ENCODE data around the gene AGT.

Gene AGT

DNA sequence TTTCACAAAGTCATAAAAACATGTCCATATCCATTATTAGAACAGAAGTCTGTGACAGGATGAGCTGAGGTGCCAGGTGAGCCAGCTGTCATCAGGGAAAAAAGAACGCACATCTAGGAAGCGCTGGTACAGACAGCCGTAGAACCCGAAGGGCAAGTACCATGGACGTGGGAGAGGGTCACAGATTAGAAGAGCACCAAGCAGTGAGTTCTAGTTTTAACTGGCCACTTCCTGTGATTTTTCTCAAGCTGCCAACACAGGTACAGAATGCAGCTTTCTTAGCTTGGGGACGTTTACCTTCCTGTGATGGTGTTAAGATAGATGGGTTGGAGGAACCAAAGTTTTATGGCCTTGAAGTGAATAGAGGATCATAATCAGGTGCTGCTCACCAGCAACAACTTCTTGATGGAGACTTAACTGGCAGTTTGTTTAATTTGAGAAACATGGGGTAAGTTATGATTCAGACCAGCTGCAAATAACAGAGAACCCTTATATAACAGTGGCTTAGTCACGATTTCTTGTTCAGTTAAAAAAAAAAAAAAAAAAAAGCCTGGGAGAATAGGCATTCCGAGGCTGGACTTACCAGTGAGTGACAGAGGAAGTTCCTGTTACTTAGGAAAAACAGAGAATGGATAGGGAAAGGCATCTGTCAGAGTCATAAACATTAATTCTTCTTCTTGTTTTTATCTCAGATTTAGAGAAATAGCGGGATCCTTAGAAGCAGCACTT is 30.9 kb downstream of the AGT start:
- no peak for TF ChIP-seq GABPA (IDR thresholded peaks at IDR 0.05; ENCODE audit: low read depth)
- Histone ChIP-seq H3K4me3 (replicated peaks; ENCODE audit: insufficient read depth, low read length) (no peak overlapping the region), H3K27ac (replicated peaks) (no peak overlapping the region), H3K27me3 (ENCODE audit: insufficient read depth, poor library complexity, severe bottlenecking) (no peaks in the 10 kb centered on the region)
- no peak for DNase-seq (ENCODE audit: low read depth in 1 of 2, low spot score in 1 of 2)

DNA sequence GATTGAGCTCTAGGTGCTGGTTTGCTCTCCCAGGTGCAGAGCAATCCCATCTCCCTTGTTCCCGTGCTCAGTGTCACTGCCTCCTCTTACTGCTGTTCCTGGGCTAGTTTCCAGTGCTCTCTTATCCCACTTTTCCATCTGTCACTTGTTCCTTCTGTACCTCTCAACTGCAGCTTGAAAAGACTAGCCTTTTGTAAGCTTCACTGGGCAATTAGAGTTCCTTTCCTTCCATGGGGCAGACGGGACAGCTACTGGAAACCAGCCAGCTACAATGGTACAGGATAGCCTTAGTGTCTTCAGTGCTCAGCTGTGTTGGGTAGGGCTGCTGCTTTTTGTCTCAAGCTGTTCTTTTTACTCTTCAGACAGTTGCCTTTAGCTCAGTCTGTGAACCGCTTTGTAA is 31.6 kb downstream of the AGT start:
- no peak overlapping the region for H3K27ac ChIP-seq (replicated peaks)
- TF ChIP-seq GABPA (IDR thresholded peaks at IDR 0.05; ENCODE audit: low read depth), result no peak
- TF ChIP-seq SPI1 (IDR thresholded peaks at IDR 0.05; ENCODE audit: borderline replicate concordance, low read depth), result no peak
- no peak for TF ChIP-seq POLR2AphosphoS5 (IDR thresholded peaks at IDR 0.05; ENCODE audit: low read depth)
- TF ChIP-seq, protein P1, sequence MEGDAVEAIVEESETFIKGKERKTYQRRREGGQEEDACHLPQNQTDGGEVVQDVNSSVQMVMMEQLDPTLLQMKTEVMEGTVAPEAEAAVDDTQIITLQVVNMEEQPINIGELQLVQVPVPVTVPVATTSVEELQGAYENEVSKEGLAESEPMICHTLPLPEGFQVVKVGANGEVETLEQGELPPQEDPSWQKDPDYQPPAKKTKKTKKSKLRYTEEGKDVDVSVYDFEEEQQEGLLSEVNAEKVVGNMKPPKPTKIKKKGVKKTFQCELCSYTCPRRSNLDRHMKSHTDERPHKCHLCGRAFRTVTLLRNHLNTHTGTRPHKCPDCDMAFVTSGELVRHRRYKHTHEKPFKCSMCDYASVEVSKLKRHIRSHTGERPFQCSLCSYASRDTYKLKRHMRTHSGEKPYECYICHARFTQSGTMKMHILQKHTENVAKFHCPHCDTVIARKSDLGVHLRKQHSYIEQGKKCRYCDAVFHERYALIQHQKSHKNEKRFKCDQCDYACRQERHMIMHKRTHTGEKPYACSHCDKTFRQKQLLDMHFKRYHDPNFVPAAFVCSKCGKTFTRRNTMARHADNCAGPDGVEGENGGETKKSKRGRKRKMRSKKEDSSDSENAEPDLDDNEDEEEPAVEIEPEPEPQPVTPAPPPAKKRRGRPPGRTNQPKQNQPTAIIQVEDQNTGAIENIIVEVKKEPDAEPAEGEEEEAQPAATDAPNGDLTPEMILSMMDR (IDR thresholded peaks at IDR 0.05; ENCODE audit: insufficient read depth, low read length), result no peak
- TF ChIP-seq, protein P2, sequence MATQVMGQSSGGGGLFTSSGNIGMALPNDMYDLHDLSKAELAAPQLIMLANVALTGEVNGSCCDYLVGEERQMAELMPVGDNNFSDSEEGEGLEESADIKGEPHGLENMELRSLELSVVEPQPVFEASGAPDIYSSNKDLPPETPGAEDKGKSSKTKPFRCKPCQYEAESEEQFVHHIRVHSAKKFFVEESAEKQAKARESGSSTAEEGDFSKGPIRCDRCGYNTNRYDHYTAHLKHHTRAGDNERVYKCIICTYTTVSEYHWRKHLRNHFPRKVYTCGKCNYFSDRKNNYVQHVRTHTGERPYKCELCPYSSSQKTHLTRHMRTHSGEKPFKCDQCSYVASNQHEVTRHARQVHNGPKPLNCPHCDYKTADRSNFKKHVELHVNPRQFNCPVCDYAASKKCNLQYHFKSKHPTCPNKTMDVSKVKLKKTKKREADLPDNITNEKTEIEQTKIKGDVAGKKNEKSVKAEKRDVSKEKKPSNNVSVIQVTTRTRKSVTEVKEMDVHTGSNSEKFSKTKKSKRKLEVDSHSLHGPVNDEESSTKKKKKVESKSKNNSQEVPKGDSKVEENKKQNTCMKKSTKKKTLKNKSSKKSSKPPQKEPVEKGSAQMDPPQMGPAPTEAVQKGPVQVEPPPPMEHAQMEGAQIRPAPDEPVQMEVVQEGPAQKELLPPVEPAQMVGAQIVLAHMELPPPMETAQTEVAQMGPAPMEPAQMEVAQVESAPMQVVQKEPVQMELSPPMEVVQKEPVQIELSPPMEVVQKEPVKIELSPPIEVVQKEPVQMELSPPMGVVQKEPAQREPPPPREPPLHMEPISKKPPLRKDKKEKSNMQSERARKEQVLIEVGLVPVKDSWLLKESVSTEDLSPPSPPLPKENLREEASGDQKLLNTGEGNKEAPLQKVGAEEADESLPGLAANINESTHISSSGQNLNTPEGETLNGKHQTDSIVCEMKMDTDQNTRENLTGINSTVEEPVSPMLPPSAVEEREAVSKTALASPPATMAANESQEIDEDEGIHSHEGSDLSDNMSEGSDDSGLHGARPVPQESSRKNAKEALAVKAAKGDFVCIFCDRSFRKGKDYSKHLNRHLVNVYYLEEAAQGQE (IDR thresholded peaks at IDR 0.05; ENCODE audit: insufficient replicate concordance, low read depth), result no peak
- no peak for DNase-seq (ENCODE audit: low read depth in 1 of 2, low spot score in 1 of 2)
- no peaks in the 10 kb centered on the region for H3K27me3 ChIP-seq (ENCODE audit: insufficient read depth, poor library complexity, severe bottlenecking)
- H3K4me3 ChIP-seq (replicated peaks; ENCODE audit: insufficient read depth, low read length), result no peak overlapping the region

DNA sequence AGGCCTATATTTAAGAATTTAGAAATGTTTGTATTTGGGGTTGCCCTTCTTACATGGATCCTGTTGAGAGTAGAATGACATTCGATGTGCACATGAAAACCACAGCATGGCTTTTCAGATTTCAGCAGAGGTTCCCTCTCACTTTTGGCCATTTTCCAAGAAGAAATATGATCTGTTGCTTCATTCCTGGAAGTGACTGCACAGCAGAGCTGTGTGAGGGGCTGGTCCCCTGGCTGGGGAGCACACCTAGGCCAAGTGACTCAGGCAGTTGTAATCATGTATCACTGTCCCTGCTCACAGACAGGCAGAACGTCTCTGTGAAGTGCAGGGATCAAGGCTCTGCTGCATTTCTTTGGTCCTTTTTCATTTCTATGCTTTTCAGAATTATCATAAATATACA is 32.3 kb downstream of the AGT start:
- Histone ChIP-seq H3K4me3 (replicated peaks; ENCODE audit: insufficient read depth, low read length) (no peak overlapping the region), H3K27me3 (ENCODE audit: insufficient read depth, poor library complexity, severe bottlenecking) (no peaks in the 10 kb centered on the region), H3K27ac (replicated peaks) (no peak overlapping the region)
- TF ChIP-seq GABPA (IDR thresholded peaks at IDR 0.05; ENCODE audit: low read depth) (no peak), POLR2AphosphoS5 (IDR thresholded peaks at IDR 0.05; ENCODE audit: low read depth) (no peak), SPI1 (IDR thresholded peaks at IDR 0.05; ENCODE audit: borderline replicate concordance, low read depth) (no peak)
- TF ChIP-seq, protein P2 (IDR thresholded peaks at IDR 0.05; ENCODE audit: insufficient replicate concordance, low read depth), result no peak
- TF ChIP-seq, protein P1 (IDR thresholded peaks at IDR 0.05; ENCODE audit: insufficient read depth, low read length), result no peak
- DNase-seq (ENCODE audit: low read depth in 1 of 2, low spot score in 1 of 2), result no peak

DNA sequence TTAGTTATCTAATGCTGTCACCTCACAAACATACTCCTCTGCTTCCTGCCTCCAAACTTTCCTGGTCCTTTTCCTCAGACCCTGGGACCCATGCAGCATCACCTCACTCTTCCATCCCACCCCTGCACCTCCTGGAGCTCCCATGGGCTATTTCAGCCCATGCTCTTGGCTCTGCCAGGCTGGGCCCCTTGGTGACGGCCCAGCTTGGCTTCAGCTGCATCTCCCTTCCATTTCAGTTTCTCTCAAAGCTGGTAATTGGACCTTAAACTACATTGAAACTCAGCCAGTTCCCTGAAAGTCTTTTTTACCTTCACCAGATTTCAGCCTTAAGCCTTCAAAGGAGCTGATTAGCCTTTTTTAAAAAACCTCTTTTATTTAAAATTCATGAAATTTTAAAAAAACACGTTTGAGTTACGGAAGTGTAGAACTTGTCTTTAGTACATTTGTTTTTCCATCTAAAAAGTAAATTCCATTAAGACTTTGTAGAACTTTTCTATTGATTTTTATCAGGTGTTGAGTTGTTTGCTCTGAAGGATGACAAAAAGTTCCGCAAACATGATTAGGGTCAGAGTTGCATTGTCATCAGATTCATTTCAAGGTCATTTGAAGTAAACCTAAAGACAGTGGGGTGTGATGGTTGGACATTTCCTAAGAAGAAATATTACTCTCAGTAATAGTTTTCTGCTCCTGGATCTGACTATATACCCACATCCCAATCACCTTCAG is 33.5 kb downstream of the AGT start:
- TF ChIP-seq GABPA (IDR thresholded peaks at IDR 0.05; ENCODE audit: low read depth), result no peak
- TF ChIP-seq, protein P2 (IDR thresholded peaks at IDR 0.05; ENCODE audit: insufficient replicate concordance, low read depth), result no peak
- TF ChIP-seq, protein P1 (IDR thresholded peaks at IDR 0.05; ENCODE audit: insufficient read depth, low read length), result no peak
- TF ChIP-seq POLR2AphosphoS5 (IDR thresholded peaks at IDR 0.05; ENCODE audit: low read depth), result no peak
- no peak for TF ChIP-seq SPI1 (IDR thresholded peaks at IDR 0.05; ENCODE audit: borderline replicate concordance, low read depth)
- H3K27ac ChIP-seq (replicated peaks), result no peak overlapping the region
- H3K27me3 ChIP-seq (ENCODE audit: insufficient read depth, poor library complexity, severe bottlenecking), result no peaks in the 10 kb centered on the region
- DNase-seq (ENCODE audit: low read depth in 1 of 2, low spot score in 1 of 2), result no peak
- H3K4me3 ChIP-seq (replicated peaks; ENCODE audit: insufficient read depth, low read length), result no peak overlapping the region

Data from HL-60 (cell line).